ENCODE data around the gene TTLL9. TPM values are rescaled to one million over a fixed set of nuclear protein-coding genes. Genes with fewer than 3 reads are reported as not detected.
A peak's percentile ranks its signal among the peaks of the same experiment; 100 is the strongest.

The TTLL9 gene
- total and polyA plus RNA-seq, 2 of the 13 experiments (the other 11 are each of a cell fraction or from before 2014, with no cell fraction given) = not detected

- TF ChIP-seq ETS1 (CRISPR knock-in tag; IDR thresholded peaks at IDR 0.05) = 0 out of 2 replicates have a peak, but pooled peaks have one; percentile 72
- TF ChIP-seq CREM (IDR thresholded peaks at IDR 0.05) = no peak
- TF ChIP-seq CREM (CRISPR knock-in tag; IDR thresholded peaks at IDR 0.05) = no peak
- peak; percentile 12; the same call in 1 of the 2 replicates for TF ChIP-seq SMAD9 (CRISPR knock-in tag; IDR thresholded peaks at IDR 0.05)
- TF ChIP-seq MAF1 (CRISPR knock-in tag; IDR thresholded peaks at IDR 0.05; ENCODE audit: borderline replicate concordance) = peak; percentile 84; the same call in 1 of the 2 replicates
- peak; percentile 61 for TF ChIP-seq BHLHE40 (IDR thresholded peaks at IDR 0.05; ENCODE audit: low read length)
- no peak for TF ChIP-seq MTERF4 (CRISPR knock-in tag; IDR thresholded peaks at IDR 0.05)
- peak; percentile 1 to 17; a peak in 1 of 4 replicates for TF ChIP-seq NR2F1 (CRISPR knock-in tag; IDR thresholded peaks at IDR 0.05)
- TF ChIP-seq MAFF (IDR thresholded peaks at IDR 0.05; ENCODE audit: low read depth, low read length) = peak; percentile 32; the same call in 1 of the 2 replicates
- TF ChIP-seq ZNF781 (CRISPR knock-in tag; IDR thresholded peaks at IDR 0.05; ENCODE audit: borderline replicate concordance, not compliant biosample characterization) = peak; percentile 96
- TF ChIP-seq RXRA (CRISPR knock-in tag; IDR thresholded peaks at IDR 0.05) = peak; percentile 74
- no peak for TF ChIP-seq TRIM24 (CRISPR knock-in tag; IDR thresholded peaks at IDR 0.05)
- no peak for TF ChIP-seq HINFP (CRISPR knock-in tag; IDR thresholded peaks at IDR 0.05; ENCODE audit: low read depth)
- no peak for TF ChIP-seq CBX2 (IDR thresholded peaks at IDR 0.05; ENCODE audit: low read depth, low read length)
- peak; percentile 36; the same call in 1 of the 2 replicates for TF ChIP-seq CBX2 (CRISPR knock-in tag; IDR thresholded peaks at IDR 0.05; ENCODE audit: low read depth)
- TF ChIP-seq SP2 (CRISPR knock-in tag; IDR thresholded peaks at IDR 0.05) = peak; percentile 47; the same call in 1 of the 2 replicates
- 0 out of 2 replicates have a peak, but pooled peaks have one; percentile 11 for TF ChIP-seq RBAK (CRISPR knock-in tag; IDR thresholded peaks at IDR 0.05)
- TF ChIP-seq NCOA2 (CRISPR knock-in tag; IDR thresholded peaks at IDR 0.05) = peak; percentile 69; the same call in 1 of the 2 replicates
- TF ChIP-seq HNRNPH1 (optimal IDR thresholded peaks at IDR 0.05; ENCODE audit: low read depth, low read length) = no peak
- TF ChIP-seq ZNF280D (CRISPR knock-in tag; IDR thresholded peaks at IDR 0.05) = peak; percentile 89
- no peak; the same call in 1 of the 2 replicates for TF ChIP-seq TIGD3 (CRISPR knock-in tag; IDR thresholded peaks at IDR 0.05; ENCODE audit: borderline replicate concordance)
These were observed 81.4 kb downstream of the TTLL9 start, which contains the start of gene PDRG1 (continued) for GRCh38 chr20:31951530-31952453.

Measured in HepG2 (cell line).